Testis (tissue), 5 donors: ENCODE measurements around the gene MGME1. TPM values are rescaled to one million over a fixed set of nuclear protein-coding genes. Genes with fewer than 3 reads are reported as not detected.

Source experiments
- DNase-seq: peaks from one replicate; pipeline ENCODE4 v3.0.0-alpha.2; 2019
- H3K27ac ChIP-seq, 2 donors: fragments of 200-600 bp; sonication (generic); one replicate each; pipeline ENCODE4 v1.5.1; 2019
- H3K27me3 ChIP-seq: fragments of 200-600 bp; sonication (generic); one replicate; pipeline ENCODE4 v1.5.1; 2019
- H3K36me3 ChIP-seq: fragments of 200-600 bp; sonication (generic); one replicate; pipeline ENCODE4 v1.5.1; 2017; ENCODE audit warnings: low read depth; ENCODE audit errors: missing control alignments
- H3K4me1 ChIP-seq: fragments of 200-600 bp; sonication (generic); one replicate; pipeline ENCODE4 v1.5.1; 2019
- H3K4me3 ChIP-seq, 2 donors: fragments of 200-600 bp; sonication (generic); one replicate each; pipeline ENCODE4 v1.5.1; 2017 to 2019
- H3K9me3 ChIP-seq: fragments of 200-600 bp; sonication (generic); one replicate; pipeline ENCODE4 v1.5.1; 2017
- POLR2A ChIP-seq: fragments of 450-650 bp; IDR thresholded peaks from one replicate; pipeline ENCODE4 v1.6.1; 2017; ENCODE audit warnings: antibody characterized with exemption, mild to moderate bottlenecking, moderate library complexity
- WGBS, 2 donors: methylation state at CpG; one replicate each; pipeline ENCODE4 v1.1.5; 2018; 5-methylcytosine and 5-hydroxymethylcytosine counted together
- intact Hi-C: fragments of 100-400 bp; cut with DNase I; formaldehyde crosslinking; loops from one replicate; pipeline ENCODE4 v1.15.1; 2023; ENCODE audit warnings: low total_unique reads
- long read RNA-seq, 2 donors: transcript quantifications; one replicate each; lab custom pipeline, GENCODE V29; 2026
- polyA plus RNA-seq: library from polyadenylated mRNA; stranded (reverse); fragments of 350-450 nt; fragmentation: Illumina TruSeq; extraction: RNeasy Lipid Tissue Mini Kit (QIAGEN cat#74804); gene quantifications from one replicate; pipeline ENCODE4 v1.2.3, GENCODE V29; 2014; ENCODE audit warnings: low read depth, low replicate concordance; ENCODE audit not compliant: insufficient read depth
- total RNA-seq, 2 donors: library from RNA; depleted of rRNA; stranded (reverse); fragments of >200 nt; gene quantifications; one replicate each; pipeline ENCODE4 v1.2.3, GENCODE V29; 2016
- TF ChIP-seq, protein P1 (sequence below), 3 experiments: fragments of 450-650 bp in 2 of 3; fragments of 200-600 bp in 1 of 3; sonication (generic) in 1 of 3; IDR thresholded peaks; one replicate each; pipeline ENCODE4 v1.5.1; 2016 to 2019; ENCODE audit warnings: antibody characterized with exemption in 3 of 3, mild to moderate bottlenecking in 2 of 3, moderate library complexity in 1 of 3

MGME1 gene
- total RNA-seq (10 to 100 TPM; 15.5 to 17.4 TPM), polyA plus RNA-seq (22.3 TPM)
- long read RNA-seq, donor 1, transcript MGME1-203 (5 exons, 2,336 nt) = major isoform, 9 of 21 reads
- long read RNA-seq, donor 1, partial matches to known transcripts = 10 of 21 reads
- long read RNA-seq, donor 1, other reads (novel, unspliced or antisense) = 0 of 21 reads
- long read RNA-seq, donor 2, transcript MGME1-203 (5 exons, 2,336 nt) = major isoform, 7 of 12 reads
- long read RNA-seq, donor 2, partial matches to known transcripts = 5 of 12 reads
- long read RNA-seq, donor 2, other reads (novel, unspliced or antisense) = 0 of 12 reads

DNA sequence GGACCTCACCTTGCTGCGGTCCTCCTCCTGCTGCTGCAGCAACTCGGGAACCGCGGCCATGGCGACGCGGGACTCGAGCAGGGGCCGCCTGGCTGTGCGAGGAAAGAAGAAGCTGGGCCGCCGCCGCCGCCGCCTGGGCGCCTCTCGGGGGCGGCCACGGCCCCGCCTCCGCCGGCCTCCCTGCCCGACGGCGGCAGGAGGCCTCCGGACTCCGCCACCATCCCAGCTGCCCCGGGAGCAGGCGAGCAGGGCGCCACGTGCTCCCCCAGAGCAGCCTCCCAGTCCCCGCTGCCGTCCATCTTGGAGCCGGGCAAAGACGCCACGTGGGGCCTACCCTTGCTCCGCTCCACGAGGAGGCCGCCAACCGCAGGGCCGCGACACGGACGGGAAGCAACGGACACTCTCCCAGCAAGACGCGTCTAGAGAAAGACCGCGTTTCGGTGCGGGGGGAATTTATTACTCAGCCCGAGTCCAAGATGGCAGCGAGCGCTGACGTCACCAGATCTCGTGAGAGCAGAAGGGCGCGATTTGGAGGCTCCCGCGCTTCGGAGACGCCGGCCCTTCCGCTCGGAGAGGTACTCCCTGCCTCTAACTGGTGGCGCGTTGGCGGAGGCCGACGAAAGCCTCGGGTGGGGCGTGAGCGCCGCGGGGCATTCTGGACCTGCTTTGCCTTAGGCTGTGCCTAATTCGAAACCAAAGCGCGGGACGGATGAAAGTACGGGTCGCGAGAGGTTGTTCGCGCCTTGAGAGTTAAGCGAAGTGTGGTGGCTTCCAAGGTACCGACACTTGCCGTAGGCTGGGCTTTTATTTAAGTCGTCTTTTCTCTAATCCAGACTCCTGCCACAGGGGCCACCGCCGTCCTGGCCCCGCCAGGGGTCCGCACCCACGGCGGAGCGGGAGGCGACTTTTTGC lies at the start of gene MGME1, which contains the start of gene SNX5:
Gene MGME1 (plus strand): TSS at position 653 of the 912 bp plus-strand sequence. CDS start 842 bp downstream, outside the sequence.
Gene SNX5 (minus strand): TSS at position 429 of the 912 bp plus-strand sequence. CDS start 369 bp downstream, at position 60.
- no peak for TF ChIP-seq POLR2A
- TF ChIP-seq, protein P1, sequence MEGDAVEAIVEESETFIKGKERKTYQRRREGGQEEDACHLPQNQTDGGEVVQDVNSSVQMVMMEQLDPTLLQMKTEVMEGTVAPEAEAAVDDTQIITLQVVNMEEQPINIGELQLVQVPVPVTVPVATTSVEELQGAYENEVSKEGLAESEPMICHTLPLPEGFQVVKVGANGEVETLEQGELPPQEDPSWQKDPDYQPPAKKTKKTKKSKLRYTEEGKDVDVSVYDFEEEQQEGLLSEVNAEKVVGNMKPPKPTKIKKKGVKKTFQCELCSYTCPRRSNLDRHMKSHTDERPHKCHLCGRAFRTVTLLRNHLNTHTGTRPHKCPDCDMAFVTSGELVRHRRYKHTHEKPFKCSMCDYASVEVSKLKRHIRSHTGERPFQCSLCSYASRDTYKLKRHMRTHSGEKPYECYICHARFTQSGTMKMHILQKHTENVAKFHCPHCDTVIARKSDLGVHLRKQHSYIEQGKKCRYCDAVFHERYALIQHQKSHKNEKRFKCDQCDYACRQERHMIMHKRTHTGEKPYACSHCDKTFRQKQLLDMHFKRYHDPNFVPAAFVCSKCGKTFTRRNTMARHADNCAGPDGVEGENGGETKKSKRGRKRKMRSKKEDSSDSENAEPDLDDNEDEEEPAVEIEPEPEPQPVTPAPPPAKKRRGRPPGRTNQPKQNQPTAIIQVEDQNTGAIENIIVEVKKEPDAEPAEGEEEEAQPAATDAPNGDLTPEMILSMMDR (IDR thresholded peaks at IDR 0.05) = peak in 1 of 3 experiments; percentile 1
- 0% methylated on average over 46 to 87 of the region's 96 CpGs for WGBS, 2 donors
- peak; percentile 99 for DNase-seq
- H3K27ac ChIP-seq = peak within 1 kb of the TSS; percentile 96 to 99
- H3K4me3 ChIP-seq = peak within 1 kb of the TSS; percentile 74 to 77
- no peaks in the 10 kb centered on the region for H3K27me3 ChIP-seq
- H3K4me1 ChIP-seq = peaks cover 42% of the 10 kb centered on the region
- no peaks in the 10 kb centered on the region for H3K36me3 ChIP-seq
- no peaks in the 10 kb centered on the region for H3K9me3 ChIP-seq
- intact Hi-C loops = no loop called here

DNA sequence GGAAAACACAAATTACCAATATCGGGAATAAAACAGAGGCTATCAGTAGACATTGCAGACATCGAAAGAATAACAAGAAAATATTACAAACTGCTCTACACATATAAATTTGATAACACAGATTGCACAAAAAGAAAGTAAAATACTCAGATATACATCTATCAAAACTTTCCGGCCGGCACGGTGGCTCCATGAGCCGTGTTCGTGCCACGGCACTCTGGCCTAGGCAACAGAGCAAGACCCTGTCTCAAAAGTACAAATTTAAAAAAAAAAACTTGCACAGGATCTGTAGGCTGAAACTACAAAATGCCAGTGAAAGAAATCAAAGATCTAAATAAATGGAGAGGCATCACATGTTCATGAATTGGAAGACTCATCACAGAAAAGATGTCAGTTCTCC lies 49.7 kb upstream of the MGME1 start:
- TF ChIP-seq POLR2A = no peak
- no peak overlapping the region for H3K27ac ChIP-seq
- DNase-seq = no peak
- no peaks in the 10 kb centered on the region for H3K9me3 ChIP-seq
- no peaks in the 10 kb centered on the region for H3K4me1 ChIP-seq
- H3K27me3 ChIP-seq = no peaks in the 10 kb centered on the region
- intact Hi-C loops = no loop called here
- WGBS, 2 donors = 92 to 95% methylated on average over 8 of the region's 8 CpGs
- no peaks in the 10 kb centered on the region for H3K36me3 ChIP-seq
- no peak overlapping the region for H3K4me3 ChIP-seq

DNA sequence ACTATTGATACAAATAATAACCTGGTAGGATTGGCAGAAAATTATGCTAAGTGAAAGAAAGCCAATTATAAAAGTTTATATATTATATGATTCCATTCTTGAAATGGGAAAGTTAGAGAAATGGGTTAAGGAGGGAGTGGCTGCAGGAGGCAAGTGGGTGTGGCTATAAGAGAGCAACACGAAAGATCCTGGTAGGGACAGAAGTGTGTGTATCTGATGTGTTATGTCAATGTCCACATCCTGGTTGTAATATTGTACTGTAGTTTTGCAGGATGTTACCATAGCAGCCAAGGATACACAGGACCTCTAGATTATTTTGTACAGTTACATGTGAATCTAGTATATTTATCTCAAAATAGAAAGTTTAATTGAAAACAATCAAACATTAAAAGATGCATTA lies 47.0 kb upstream of the MGME1 start:
- Histone ChIP-seq H3K4me3 (no peak overlapping the region), H3K27ac (no peak overlapping the region), H3K36me3 (no peaks in the 10 kb centered on the region), H3K9me3 (no peaks in the 10 kb centered on the region), H3K4me1 (no peaks in the 10 kb centered on the region), H3K27me3 (no peaks in the 10 kb centered on the region)
- WGBS, 2 donors = 32 to 42% methylated on average over 1 of the region's 1 CpG
- DNase-seq = no peak
- intact Hi-C loops = no loop called here
- no peak for TF ChIP-seq POLR2A
- TF ChIP-seq, protein P1 (IDR thresholded peaks at IDR 0.05) = no peak

- Histone ChIP-seq H3K4me3 (no peak overlapping the region), H3K9me3 (no peaks in the 10 kb centered on the region), H3K27ac (no peak overlapping the region), H3K27me3 (no peaks in the 10 kb centered on the region), H3K4me1 (no peaks in the 10 kb centered on the region), H3K36me3 (no peaks in the 10 kb centered on the region)
- TF ChIP-seq POLR2A = no peak
- 62 to 67% methylated on average over 11 of the region's 11 CpGs for WGBS, 2 donors
- no peak for DNase-seq
- intact Hi-C loops = no loop called here
Observed at GRCh38 chr20:17925141-17925939, 43.5 kb upstream of the MGME1 start.

DNA sequence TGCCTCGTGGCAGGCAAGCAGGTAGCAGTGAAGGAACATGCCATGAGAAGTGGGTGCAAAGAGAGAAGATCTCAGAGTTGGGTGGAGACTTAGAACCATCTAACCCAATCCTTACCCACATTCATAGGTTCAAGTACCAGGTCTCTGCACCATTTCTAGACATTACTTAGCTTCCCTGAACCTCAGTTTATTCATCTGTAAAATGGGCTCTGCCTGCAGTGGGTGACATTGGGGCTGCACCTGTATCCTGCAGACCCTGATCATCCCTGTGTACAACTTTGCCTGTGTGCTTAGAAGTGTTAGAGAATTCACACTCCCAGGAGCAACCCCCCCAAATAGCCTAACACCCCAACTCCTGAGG lies 42.9 kb upstream of the MGME1 start:
- WGBS, 2 donors = 89 to 100% methylated on average over 1 of the region's 1 CpG
- TF ChIP-seq POLR2A = no peak
- TF ChIP-seq, protein P1 (IDR thresholded peaks at IDR 0.05) = no peak
- Histone ChIP-seq H3K4me3 (no peak overlapping the region), H3K27me3 (no peaks in the 10 kb centered on the region), H3K9me3 (no peaks in the 10 kb centered on the region), H3K4me1 (no peaks in the 10 kb centered on the region), H3K36me3 (no peaks in the 10 kb centered on the region), H3K27ac (no peak overlapping the region)
- DNase-seq = no peak
- intact Hi-C loops = no loop called here
